Type B pancreatic cell (in vitro differentiated cells): ENCODE data around the gene CASZ1. TPM values are rescaled to one million over a fixed set of nuclear protein-coding genes. Genes with fewer than 3 reads are reported as not detected.

Experiments used
- DNase-seq: peaks from one replicate; pipeline ENCODE4 v3.0.0; 2021; ENCODE audit warnings: mixed read lengths; ENCODE audit not compliant: unreplicated experiment; ENCODE audit errors: extremely low spot score
- H3K27ac Mint-ChIP-seq: 2 replicates; pipeline ENCODE4 v1.8.0; 2021; ENCODE audit warnings: mild to moderate bottlenecking, mixed read lengths
- H3K27me3 Mint-ChIP-seq: 2 replicates; pipeline ENCODE4 v1.8.0; 2021; ENCODE audit warnings: mixed read lengths
- H3K36me3 Mint-ChIP-seq: 2 replicates; pipeline ENCODE4 v1.8.0; 2021; ENCODE audit warnings: mixed read lengths
- H3K4me1 Mint-ChIP-seq: one replicate; pipeline ENCODE4 v1.8.0; 2021; ENCODE audit warnings: mixed read lengths; ENCODE audit not compliant: unreplicated experiment
- H3K4me3 Mint-ChIP-seq: 2 replicates; pipeline ENCODE4 v1.8.0; 2021; ENCODE audit warnings: mild to moderate bottlenecking, mixed read lengths
- H3K9me3 Mint-ChIP-seq: 2 replicates; pipeline ENCODE4 v1.8.0; 2021; ENCODE audit warnings: mixed read lengths
- CTCF ChIP-seq: fragments of 200-600 bp; sonication (generic); conservative IDR thresholded peaks from 2 replicates; pipeline ENCODE4 v1.5.0; 2021; ENCODE audit warnings: antibody characterized with exemption, mild to moderate bottlenecking
- total RNA-seq: library from RNA; stranded (reverse); gene quantifications from 2 replicates; pipeline ENCODE4 v1.2.1, GENCODE V29; 2021; ENCODE audit warnings: low replicate concordance

CASZ1 gene
- total RNA-seq, 1 donor from 2014 or later: 15.7 TPM

- no peak for DNase-seq
- Mint-ChIP-seq H3K27ac (no peak overlapping the region), H3K4me3 (no peak overlapping the region), H3K9me3 (no peaks in the 10 kb centered on the region), H3K36me3 (no peaks in the 10 kb centered on the region), H3K27me3 (no peaks in the 10 kb centered on the region), H3K4me1 (no peaks in the 10 kb centered on the region)
- no peak for TF ChIP-seq CTCF
Observed at GRCh38 chr1:10651389-10651766, 145.1 kb downstream of the CASZ1 start.

GRCh38 chr1:10650556-10651388 is 145.7 kb downstream of the CASZ1 start:
- Mint-ChIP-seq H3K4me1 (no peaks in the 10 kb centered on the region), H3K9me3 (no peaks in the 10 kb centered on the region), H3K4me3 (no peak overlapping the region), H3K27me3 (no peaks in the 10 kb centered on the region), H3K36me3 (no peaks in the 10 kb centered on the region), H3K27ac (no peak overlapping the region)
- no peak for TF ChIP-seq CTCF
- DNase-seq: no peak

- DNase-seq: no peak
- no peak for TF ChIP-seq CTCF
- Mint-ChIP-seq H3K4me1 (no peaks in the 10 kb centered on the region), H3K9me3 (no peaks in the 10 kb centered on the region), H3K36me3 (no peaks in the 10 kb centered on the region), H3K27me3 (no peaks in the 10 kb centered on the region), H3K27ac (no peak overlapping the region), H3K4me3 (no peak overlapping the region)
Observed at GRCh38 chr1:10649517-10650201, 146.8 kb downstream of the CASZ1 start.

GRCh38 chr1:10648689-10649516 is 147.5 kb downstream of the CASZ1 start:
- Mint-ChIP-seq H3K9me3 (no peaks in the 10 kb centered on the region), H3K27ac (no peak overlapping the region), H3K27me3 (no peaks in the 10 kb centered on the region), H3K36me3 (no peaks in the 10 kb centered on the region), H3K4me1 (no peaks in the 10 kb centered on the region), H3K4me3 (no peak overlapping the region)
- TF ChIP-seq CTCF: no peak
- no peak for DNase-seq

- no peak for TF ChIP-seq CTCF
- H3K4me3 Mint-ChIP-seq: no peak overlapping the region
- no peaks in the 10 kb centered on the region for H3K9me3 Mint-ChIP-seq
Observed at GRCh38 chr1:10647414-10648170, 148.9 kb downstream of the CASZ1 start.

More at GRCh38 chr1:10647414-10648170, 148.9 kb downstream of the CASZ1 start:
- Mint-ChIP-seq H3K27ac (no peak overlapping the region), H3K36me3 (no peaks in the 10 kb centered on the region), H3K4me1 (no peaks in the 10 kb centered on the region), H3K27me3 (no peaks in the 10 kb centered on the region)
- no peak for DNase-seq
